HG03060 (cell line): ENCODE data around the gene PAK5.

Source experiments
- ATAC-seq: cut with Tn5 transposase; IDR thresholded peaks from one replicate; pipeline ENCODE4 v1.9.1; 2021; ENCODE audit warnings: low read depth, moderate number of reproducible peaks; ENCODE audit not compliant: unreplicated experiment

PAK5 gene

GRCh38 chr20:9628141-9628540 lies 210.7 kb downstream of the PAK5 start:
- ATAC-seq = no peak

- no peak for ATAC-seq
These were observed 211.7 kb downstream of the PAK5 start for GRCh38 chr20:9627219-9627618.

DNA sequence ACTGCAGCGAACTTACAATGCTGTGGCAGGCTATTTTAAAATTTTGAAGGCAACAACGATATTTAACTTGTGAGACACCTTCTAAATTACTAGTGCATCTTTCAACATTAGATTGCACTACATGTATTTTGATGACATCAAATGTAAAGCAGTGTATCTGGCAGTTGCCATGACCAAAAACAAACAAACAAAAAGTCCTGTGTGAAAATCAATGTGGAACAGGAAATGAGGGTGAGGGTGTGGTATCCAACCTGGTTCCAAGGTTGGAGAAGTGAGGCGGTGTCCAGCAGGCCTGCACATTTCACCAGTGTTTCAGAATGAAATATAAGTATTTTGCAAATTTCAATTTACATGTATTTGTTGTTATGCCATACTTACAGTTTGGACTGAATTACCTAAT lies 212.5 kb downstream of the PAK5 start:
- ATAC-seq = no peak

DNA sequence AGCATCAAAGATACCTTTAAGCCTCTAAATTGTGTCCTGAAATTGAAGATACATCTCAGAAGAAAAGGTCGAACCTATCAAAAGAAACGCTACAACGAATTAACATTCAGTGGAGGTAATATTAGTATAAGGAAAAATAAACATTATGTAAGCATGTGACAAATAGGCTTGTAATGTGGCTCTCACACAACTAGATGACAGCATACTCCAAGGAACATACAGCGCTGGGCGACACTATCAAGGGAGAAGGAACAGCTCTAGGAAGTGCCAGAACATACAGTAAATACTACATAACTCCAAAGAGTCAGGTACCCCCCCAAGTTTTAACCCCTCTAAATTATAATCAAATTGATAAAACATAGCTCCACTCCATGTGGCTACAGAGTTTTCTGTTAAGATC lies 220.9 kb downstream of the PAK5 start:
- ATAC-seq = no peak

- no peak for ATAC-seq
These were observed 221.9 kb downstream of the PAK5 start for GRCh38 chr20:9616833-9617461.

GRCh38 chr20:9616455-9616805 lies 222.4 kb downstream of the PAK5 start:
- ATAC-seq = no peak

DNA sequence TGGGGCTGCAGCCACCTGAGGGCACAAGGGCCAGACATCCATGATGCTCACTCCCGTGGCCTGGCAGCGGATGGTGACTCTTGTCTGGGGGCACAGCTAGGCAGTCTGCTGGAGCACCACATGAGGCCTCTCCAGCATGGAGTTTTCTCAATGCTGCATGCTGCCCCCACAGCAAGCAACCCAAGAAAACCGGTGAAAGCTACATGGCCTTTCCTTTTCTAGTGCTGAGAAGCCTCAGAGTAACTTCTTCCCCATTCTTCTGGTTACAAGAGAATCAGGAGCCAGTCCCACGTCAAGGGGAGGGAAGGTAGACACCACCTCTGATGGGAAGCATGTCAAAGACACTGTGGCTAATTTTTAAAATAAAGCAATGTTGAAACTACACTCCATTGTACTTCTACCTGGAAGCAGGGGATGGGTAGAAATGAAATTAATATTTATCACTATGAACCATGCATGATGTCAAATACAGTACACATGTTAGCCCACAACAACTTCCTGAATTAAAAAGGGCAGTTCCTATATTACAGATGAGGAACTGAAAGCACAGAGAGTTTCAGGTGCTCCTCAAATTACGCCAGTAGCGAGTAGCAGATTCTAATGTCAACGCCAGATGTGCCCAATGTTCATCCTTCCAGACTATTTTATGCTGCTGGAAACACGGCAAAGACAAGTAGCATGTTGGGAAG lies 223.0 kb downstream of the PAK5 start:
- peak; percentile 100 for ATAC-seq

DNA sequence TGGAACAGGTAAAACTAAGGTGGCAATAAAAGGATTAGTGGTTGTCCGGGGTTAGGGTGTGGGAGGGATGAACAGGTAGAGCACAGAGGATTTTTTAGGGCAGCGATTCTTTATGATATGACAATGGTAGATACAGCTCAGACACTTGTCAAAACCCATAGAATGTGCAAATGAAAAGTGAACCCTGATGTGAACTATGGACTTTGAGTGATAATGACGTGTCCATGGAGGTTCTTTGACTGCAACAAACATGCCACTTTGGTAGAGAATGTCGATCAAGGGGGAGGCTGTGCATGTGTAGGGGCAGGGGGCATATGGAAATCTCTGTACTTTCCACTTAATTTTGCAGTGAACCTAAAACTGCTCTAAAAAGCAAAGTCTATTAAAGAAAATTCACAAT lies 223.8 kb downstream of the PAK5 start:
- no peak for ATAC-seq

GRCh38 chr20:9613871-9614270 lies 225.0 kb downstream of the PAK5 start:
- ATAC-seq = no peak

- no peak for ATAC-seq
These were observed 227.0 kb downstream of the PAK5 start for GRCh38 chr20:9611921-9612320.

GRCh38 chr20:9610665-9611064 lies 228.2 kb downstream of the PAK5 start:
- ATAC-seq = no peak

GRCh38 chr20:9609887-9610502 lies 228.9 kb downstream of the PAK5 start:
- no peak for ATAC-seq

DNA sequence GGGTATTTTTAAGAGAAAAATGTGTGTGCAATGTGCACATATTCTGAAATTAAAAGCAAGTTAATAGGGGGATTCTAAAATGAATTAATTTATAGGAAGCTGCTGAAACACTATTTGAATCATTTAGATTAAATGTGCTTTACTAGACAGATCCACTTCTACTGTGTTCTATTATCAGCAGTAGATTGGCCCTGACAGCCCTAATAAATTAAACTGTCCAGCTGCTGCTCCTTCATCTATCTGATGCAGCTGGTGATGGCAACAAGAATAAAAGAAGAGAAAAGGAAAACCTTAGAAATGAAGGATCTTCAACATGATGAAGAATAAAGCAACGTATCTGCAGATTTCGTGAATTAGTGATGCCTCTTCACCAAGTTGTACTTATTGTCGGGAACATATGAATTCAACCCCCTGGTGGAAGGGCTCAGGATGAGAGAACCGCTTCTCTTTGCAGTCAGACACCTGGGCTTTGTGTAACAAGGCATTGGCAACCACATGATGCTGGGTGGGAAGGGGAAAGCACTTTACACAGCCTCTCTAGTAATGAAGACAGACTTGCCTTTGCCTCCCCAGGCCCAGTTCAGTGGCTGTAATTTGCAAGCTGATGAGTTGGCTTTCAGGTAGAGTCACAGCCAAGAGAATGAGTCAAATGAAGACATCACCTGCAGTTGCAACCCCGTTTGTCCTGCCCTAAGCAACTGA lies 230.1 kb downstream of the PAK5 start:
- no peak for ATAC-seq

DNA sequence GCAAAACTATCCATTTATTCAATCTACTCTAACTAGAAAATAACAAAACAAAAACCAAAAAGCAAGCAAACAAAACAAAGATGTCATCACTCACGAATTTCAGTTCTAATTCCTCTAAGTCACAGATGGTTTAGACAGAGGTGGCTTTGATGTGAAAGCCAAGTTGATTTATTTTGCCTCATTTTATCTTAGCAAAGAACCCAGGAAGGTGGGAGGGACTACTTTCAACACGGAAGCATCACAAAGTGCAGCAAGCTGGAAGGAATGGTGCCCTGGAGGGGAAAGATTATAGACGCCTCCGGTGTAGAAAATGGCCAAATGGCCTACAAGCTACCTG lies 236.1 kb downstream of the PAK5 start:
- no peak for ATAC-seq

- no peak for ATAC-seq
These were observed 238.3 kb downstream of the PAK5 start for GRCh38 chr20:9600562-9600961.

- ATAC-seq = no peak
These were observed 241.3 kb downstream of the PAK5 start for GRCh38 chr20:9597547-9597946.

DNA sequence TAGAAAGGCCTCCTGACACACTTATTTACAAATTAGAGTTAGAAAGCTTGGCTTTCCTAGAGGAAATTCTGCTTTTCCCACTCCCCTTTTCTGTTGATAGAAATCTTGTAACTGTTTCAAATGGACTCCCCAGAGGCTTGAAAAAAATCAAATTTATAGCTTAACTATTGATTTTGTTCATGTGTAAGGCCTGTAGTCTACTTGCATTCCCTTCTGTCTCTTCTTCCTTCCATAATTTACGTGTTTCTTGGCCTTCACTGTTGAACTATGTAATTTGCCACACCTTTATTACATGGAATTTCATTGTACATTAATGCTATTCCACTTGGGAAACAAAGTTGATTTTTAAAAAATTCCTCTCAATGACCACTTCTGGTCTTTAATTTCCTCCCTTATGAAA lies 243.1 kb downstream of the PAK5 start:
- no peak for ATAC-seq

GRCh38 chr20:9594284-9594875 lies 244.5 kb downstream of the PAK5 start:
- ATAC-seq = no peak

- ATAC-seq = no peak
These were observed 246.5 kb downstream of the PAK5 start for GRCh38 chr20:9592419-9592818.

GRCh38 chr20:9591080-9591479 lies 247.8 kb downstream of the PAK5 start:
- no peak for ATAC-seq

DNA sequence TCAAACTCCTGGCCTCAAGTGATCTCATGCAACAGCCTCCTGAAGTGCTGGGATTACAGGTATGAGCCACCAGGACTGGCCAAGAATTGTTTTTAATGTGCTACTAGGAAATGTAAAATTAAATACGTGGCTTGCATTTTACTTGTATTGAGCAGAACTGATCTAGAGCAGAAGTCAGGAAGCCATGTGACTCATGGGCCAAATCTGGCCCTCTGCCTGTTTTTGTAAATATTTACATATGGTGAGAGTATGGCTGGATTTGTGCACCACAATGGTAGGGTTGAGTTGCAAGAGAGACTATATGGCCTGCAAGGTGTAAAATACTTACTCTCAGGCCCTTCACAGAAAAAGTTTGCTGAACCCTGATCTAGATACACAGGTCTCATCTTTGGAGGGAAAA lies 248.7 kb downstream of the PAK5 start:
- no peak for ATAC-seq
